Loucy (cell line): Measurements from ENCODE around the gene ATOH8.

Experiments
- H2AFZ ChIP-seq: fragments of 200-600 bp; sonication (generic); 2 replicates; pipeline ENCODE4 v1.6.0; 2016; ENCODE audit warnings: antibody characterized with exemption, mild to moderate bottlenecking, low read length, moderate library complexity
- H3F3A ChIP-seq: fragments of 200-600 bp; 2 replicates; pipeline ENCODE4 v1.6.0; 2016; ENCODE audit warnings: antibody characterized with exemption, low read depth, mild to moderate bottlenecking
- H3K27me3 ChIP-seq: fragments of 200-600 bp; sonication (generic); 2 replicates; pipeline ENCODE4 v1.6.1; 2014; ENCODE audit warnings: low read length, mild to moderate bottlenecking; ENCODE audit not compliant: insufficient read depth, poor library complexity, severe bottlenecking
- H3K36me3 ChIP-seq: fragments of 200-600 bp; sonication (generic); 2 replicates; pipeline ENCODE4 v1.6.1; 2016; ENCODE audit warnings: low read length; ENCODE audit not compliant: insufficient read depth
- H3K4me1 ChIP-seq: fragments of 200-600 bp; sonication (generic); 2 replicates; pipeline ENCODE4 v1.5.1; 2014; ENCODE audit warnings: low read length, mild to moderate bottlenecking; ENCODE audit not compliant: insufficient read depth, poor library complexity, severe bottlenecking
- H3K4me2 ChIP-seq: fragments of 200-600 bp; sonication (generic); 2 replicates; pipeline ENCODE4 v1.6.0; 2014; ENCODE audit warnings: antibody characterized with exemption, low read length, low read depth, mild to moderate bottlenecking; ENCODE audit not compliant: poor library complexity, severe bottlenecking
- H3K4me3 ChIP-seq: fragments of 200-600 bp; sonication (generic); 2 replicates; pipeline ENCODE4 v1.5.1; 2014; ENCODE audit warnings: low read length, mild to moderate bottlenecking, mixed read lengths; ENCODE audit not compliant: poor library complexity, severe bottlenecking
- H3K79me2 ChIP-seq: fragments of 200-600 bp; sonication (generic); 2 replicates; pipeline ENCODE4 v1.6.1; 2014; ENCODE audit warnings: low read length; ENCODE audit not compliant: insufficient read depth
- H3K9ac ChIP-seq: fragments of 200-600 bp; sonication (generic); 2 replicates; pipeline ENCODE4 v1.6.0; 2014; ENCODE audit warnings: mild to moderate bottlenecking, low read depth, low read length, moderate library complexity; ENCODE audit not compliant: poor library complexity, severe bottlenecking
- H3K9me2 ChIP-seq: fragments of 200-600 bp; sonication (generic); replicated peaks from 2 replicates; pipeline ENCODE4 v1.6.1; 2016; ENCODE audit warnings: low read depth, low read length, mixed read lengths
- H3K9me3 ChIP-seq: fragments of 200-600 bp; sonication (generic); 2 replicates; pipeline ENCODE4 v1.6.1; 2014; ENCODE audit warnings: mild to moderate bottlenecking, antibody characterized with exemption, low read length, low read depth; ENCODE audit not compliant: insufficient read depth
- H4K20me1 ChIP-seq: fragments of 200-600 bp; sonication (generic); 2 replicates; pipeline ENCODE4 v1.6.0; 2014; ENCODE audit warnings: antibody characterized with exemption, low read length, mild to moderate bottlenecking; ENCODE audit not compliant: insufficient read depth, poor library complexity, severe bottlenecking
- CTCF ChIP-seq: fragments of 200-600 bp; sonication (generic); conservative IDR thresholded peaks from 2 replicates; pipeline ENCODE4 v1.5.1; 2014; ENCODE audit warnings: mild to moderate bottlenecking, antibody characterized with exemption, low read length
- EZH2phosphoT487 ChIP-seq: fragments of 200-600 bp; IDR thresholded peaks from 2 replicates; pipeline ENCODE4 v1.6.1; 2018; ENCODE audit warnings: antibody characterized with exemption, mild to moderate bottlenecking, moderate library complexity, borderline replicate concordance

ATOH8 gene

GRCh38 chr2:85791704-85792565 lies 38.1 kb downstream of the ATOH8 start:
- H3K4me1 ChIP-seq = no peaks in the 10 kb centered on the region
- no peaks in the 10 kb centered on the region for H3F3A ChIP-seq
- no peak overlapping the region for H3K4me3 ChIP-seq
- H3K9me2 ChIP-seq = no peaks in the 10 kb centered on the region
- no peaks in the 10 kb centered on the region for H3K9me3 ChIP-seq
- H3K9ac ChIP-seq = no peak overlapping the region
- no peaks in the 10 kb centered on the region for H4K20me1 ChIP-seq
- H3K27me3 ChIP-seq = no peaks in the 10 kb centered on the region
- no peaks in the 10 kb centered on the region for H3K36me3 ChIP-seq
- H2AFZ ChIP-seq = no peak overlapping the region
- no peak overlapping the region for H3K4me2 ChIP-seq
- TF ChIP-seq EZH2phosphoT487 = no peak
- TF ChIP-seq CTCF = no peak
- no peaks in the 10 kb centered on the region for H3K79me2 ChIP-seq

GRCh38 chr2:85792783-85793441 lies 39.1 kb downstream of the ATOH8 start:
- no peaks in the 10 kb centered on the region for H3K4me1 ChIP-seq
- no peaks in the 10 kb centered on the region for H3F3A ChIP-seq
- H4K20me1 ChIP-seq = no peaks in the 10 kb centered on the region
- H3K4me3 ChIP-seq = no peak overlapping the region
- TF ChIP-seq EZH2phosphoT487 (no peak), CTCF (no peak)
- H3K9me3 ChIP-seq = no peaks in the 10 kb centered on the region
- H2AFZ ChIP-seq = no peak overlapping the region
- no peaks in the 10 kb centered on the region for H3K9me2 ChIP-seq
- no peaks in the 10 kb centered on the region for H3K27me3 ChIP-seq
- H3K4me2 ChIP-seq = no peak overlapping the region
- no peaks in the 10 kb centered on the region for H3K79me2 ChIP-seq
- H3K9ac ChIP-seq = no peak overlapping the region
- no peaks in the 10 kb centered on the region for H3K36me3 ChIP-seq

GRCh38 chr2:85793584-85793983 lies 39.8 kb downstream of the ATOH8 start:
- H3K9me3 ChIP-seq = no peaks in the 10 kb centered on the region
- no peak overlapping the region for H3K4me2 ChIP-seq
- no peak overlapping the region for H3K4me3 ChIP-seq
- H3K27me3 ChIP-seq = no peaks in the 10 kb centered on the region
- no peaks in the 10 kb centered on the region for H3K79me2 ChIP-seq
- H3K4me1 ChIP-seq = no peaks in the 10 kb centered on the region
- H3K9me2 ChIP-seq = no peaks in the 10 kb centered on the region
- no peaks in the 10 kb centered on the region for H3F3A ChIP-seq
- no peak overlapping the region for H3K9ac ChIP-seq
- no peak overlapping the region for H2AFZ ChIP-seq
- no peaks in the 10 kb centered on the region for H4K20me1 ChIP-seq
- TF ChIP-seq EZH2phosphoT487 (no peak), CTCF (no peak)
- no peaks in the 10 kb centered on the region for H3K36me3 ChIP-seq
